HCT116 (cell line): ENCODE measurements around the gene SLC22A8.

Experiments
- CEBPB ChIP-seq: IDR thresholded peaks from 2 replicates; pipeline ENCODE4 v1.6.1; 2012; ENCODE audit warnings: low read depth
- CTCF ChIP-seq, 3 experiments: fragments of 200-600 bp in 1 of 3; sonication (generic) in 1 of 3; IDR thresholded peaks in 2 of 3; conservative IDR thresholded peaks in 1 of 3; 2 replicates each; pipeline ENCODE4 v1.5.1; 2012 to 2017; ENCODE audit warnings: low read depth in 2 of 3, low read length in 2 of 3, antibody characterized with exemption in 1 of 3, borderline replicate concordance in 1 of 3, control low read depth in 1 of 3, mild to moderate bottlenecking in 1 of 3, mixed read lengths in 1 of 3, mixed run types in 1 of 3, moderate library complexity in 1 of 3; ENCODE audit not compliant: insufficient read depth in 1 of 3
- JUND ChIP-seq: IDR thresholded peaks from 2 replicates; pipeline ENCODE4 v1.6.1; 2012
- POLR2AphosphoS5 ChIP-seq: IDR thresholded peaks from 2 replicates; pipeline ENCODE4 v1.6.1; 2011; ENCODE audit warnings: mild to moderate bottlenecking, low read depth, low read length, moderate library complexity
- RAD21 ChIP-seq: IDR thresholded peaks from 2 replicates; pipeline ENCODE4 v1.6.1; 2012; ENCODE audit warnings: low read depth, mild to moderate bottlenecking
- REST ChIP-seq: IDR thresholded peaks from 2 replicates; pipeline ENCODE4 v1.6.1; 2012; ENCODE audit warnings: low read depth
- ZFX ChIP-seq: fragments of 450-650 bp; IDR thresholded peaks from 2 replicates; pipeline ENCODE4 v1.6.1; 2017

- TF ChIP-seq CTCF (IDR thresholded peaks at IDR 0.05 in 2 of 3, conservative IDR thresholded peaks at IDR 0.05 in 1 of 3; ENCODE audit: borderline replicate concordance in 1 of 3, insufficient read depth in 1 of 3, low read depth in 2 of 3, low read length in 2 of 3) (no peak), POLR2AphosphoS5 (no peak), RAD21 (no peak), CEBPB (no peak), REST (peak; percentile 65), JUND (no peak), ZFX (no peak)
Measured at GRCh38 chr11:62980133-62980760, 35.4 kb downstream of the SLC22A8 start.
